H1 (cell line): ENCODE measurements around the gene ZWILCH. TPM values are rescaled to one million over a fixed set of nuclear protein-coding genes. Genes with fewer than 3 reads are reported as not detected.

Experiments used
- CTCF ChIA-PET: fragments of 300-600 bp; sonication (Branson Sonifier 250); formaldehyde crosslinking; loops from one replicate; lab custom pipeline; 2021; ENCODE audit not compliant: partially characterized antibody; lab: Charles Lee
- POLR2A ChIA-PET: fragments of 300-600 bp; sonication (Branson Sonifier 250); formaldehyde crosslinking; loops from one replicate; lab custom pipeline; 2021; ENCODE audit warnings: inconsistent platforms; ENCODE audit not compliant: partially characterized antibody; lab: Charles Lee
- DNase-seq, 2 experiments: peaks; one replicate each; pipeline versions ENCODE4 v3.0.0 to v3.0.0-alpha.2; 2010 to 2022; ENCODE audit warnings: low spot score in 2 of 2, low read depth in 1 of 2, mixed read lengths in 1 of 2
- FAIRE-seq: peaks from 2 replicates; lab custom pipeline; 2011; peaks lifted over from hg19 to GRCh38; lab: Jason Lieb, UNC
- H2AFZ ChIP-seq: 2 replicates; pipeline ENCODE4 v1.8.1; 2012; ENCODE audit warnings: low read length, inconsistent platforms
- H2AK5ac ChIP-seq: 2 replicates; pipeline ENCODE4 v1.6.1; 2013; ENCODE audit warnings: low read depth, low read length
- H2BK120ac ChIP-seq: replicated peaks from 2 replicates; pipeline ENCODE3; 2013; ENCODE audit warnings: low read depth, low read length, inconsistent platforms
- H2BK12ac ChIP-seq: 2 replicates; pipeline ENCODE4 v1.6.1; 2013; ENCODE audit warnings: low read depth, low read length
- H2BK15ac ChIP-seq: 2 replicates; pipeline ENCODE4 v1.6.1; 2013; ENCODE audit warnings: low read length
- H2BK20ac ChIP-seq: 2 replicates; pipeline ENCODE4 v1.6.1; 2013; ENCODE audit warnings: low read length
- H2BK5ac ChIP-seq: 2 replicates; pipeline ENCODE4 v1.6.1; 2013; ENCODE audit warnings: low read depth, low read length
- H3K14ac ChIP-seq: 2 replicates; pipeline ENCODE4 v1.6.1; 2013; ENCODE audit warnings: inconsistent platforms; ENCODE audit not compliant: insufficient read length
- H3K18ac ChIP-seq: 2 replicates; pipeline ENCODE4 v1.6.1; 2013; ENCODE audit warnings: low read length; ENCODE audit errors: extremely low read depth
- H3K23ac ChIP-seq: 2 replicates; pipeline ENCODE4 v1.6.1; 2013; ENCODE audit warnings: inconsistent platforms; ENCODE audit not compliant: insufficient read length
- H3K23me2 ChIP-seq: 2 replicates; pipeline ENCODE4 v1.6.1; 2013; ENCODE audit warnings: low read depth, low read length
- H3K27ac ChIP-seq: 2 replicates; pipeline ENCODE4 v1.6.1; 2011; ENCODE audit warnings: low read depth, low read length, inconsistent platforms
- H3K27me3 ChIP-seq, 4 experiments: replicated peaks in 1 of 4; 1 replicate in 1 of 4; 2 replicates in 3 of 4; pipeline versions ENCODE4 v1.6.1 to v1.8.1; 2011 to 2013; ENCODE audit warnings: low read length in 3 of 4, mild to moderate bottlenecking in 3 of 4, inconsistent platforms in 2 of 4, mixed read lengths in 2 of 4, moderate library complexity in 1 of 4; ENCODE audit not compliant: control insufficient read depth in 3 of 4, insufficient read depth in 3 of 4; ENCODE audit errors: extremely low read depth in 1 of 4
- H3K36me3 ChIP-seq, 4 experiments: 2 replicates each; pipeline versions ENCODE4 v1.6.1 to v1.8.1; 2011 to 2013; ENCODE audit warnings: mild to moderate bottlenecking in 4 of 4, low read length in 3 of 4, moderate library complexity in 2 of 4, control low read depth in 1 of 4, inconsistent platforms in 1 of 4; ENCODE audit not compliant: insufficient read depth in 4 of 4, control insufficient read depth in 2 of 4
- H3K4ac ChIP-seq: replicated peaks from 2 replicates; pipeline ENCODE3; 2013; ENCODE audit warnings: low read length, low read depth, mixed read lengths, inconsistent platforms; ENCODE audit not compliant: insufficient read length
- H3K4me1 ChIP-seq, 4 experiments: replicated peaks in 1 of 4; 1 replicate in 1 of 4; 2 replicates in 3 of 4; pipeline versions ENCODE4 v1.6.1 to v1.8.1; 2011 to 2013; ENCODE audit warnings: low read length in 3 of 4, inconsistent platforms in 2 of 4, mixed read lengths in 1 of 4; ENCODE audit not compliant: insufficient read depth in 4 of 4, control insufficient read depth in 3 of 4
- H3K4me2 ChIP-seq, 2 experiments: 2 replicates each; pipeline versions ENCODE4 v1.6.1 to v1.8.1; 2011 to 2013; ENCODE audit warnings: low read depth in 2 of 2, low read length in 2 of 2, control low read depth in 1 of 2, inconsistent platforms in 1 of 2, mild to moderate bottlenecking in 1 of 2; ENCODE audit not compliant: insufficient read depth in 1 of 2
- H3K4me3 ChIP-seq, 4 experiments: fragments of 200-600, 300-600 bp in 1 of 4; sonication (generic), shearing (Covaris generic), sonication (Bioruptor Twin) in 1 of 4; 2 replicates each; pipeline versions ENCODE4 v1.5.1 to v1.8.1; 2011 to 2016; ENCODE audit warnings: low read length in 4 of 4, low read depth in 3 of 4, control low read depth in 2 of 4, inconsistent platforms in 2 of 4, mild to moderate bottlenecking in 2 of 4, mixed read lengths in 1 of 4, moderate library complexity in 1 of 4; ENCODE audit not compliant: insufficient read depth in 2 of 4; ENCODE audit errors: extremely low read depth in 1 of 4
- H3K56ac ChIP-seq: replicated peaks from 2 replicates; pipeline ENCODE3; 2013; ENCODE audit warnings: low read depth, mild to moderate bottlenecking, mixed read lengths, low read length, inconsistent platforms; ENCODE audit not compliant: insufficient read length
- H3K79me1 ChIP-seq: 2 replicates; pipeline ENCODE4 v1.6.1; 2013; ENCODE audit warnings: low read depth, low read length, control low read depth
- H3K79me2 ChIP-seq, 2 experiments: 2 replicates each; pipeline versions ENCODE4 v1.6.1 to v1.8.1; 2012 to 2013; ENCODE audit warnings: low read length in 2 of 2, mild to moderate bottlenecking in 2 of 2, inconsistent platforms in 1 of 2; ENCODE audit not compliant: insufficient read depth in 2 of 2, control insufficient read depth in 1 of 2
- H3K9ac ChIP-seq, 4 experiments: replicated peaks in 1 of 4; 1 replicate in 1 of 4; 2 replicates in 3 of 4; pipeline versions ENCODE4 v1.6.1 to v1.8.1; 2011 to 2013; ENCODE audit warnings: low read depth in 3 of 4, low read length in 3 of 4, control low read depth in 2 of 4, mild to moderate bottlenecking in 2 of 4, moderate library complexity in 2 of 4, inconsistent platforms in 1 of 4; ENCODE audit errors: extremely low read depth in 1 of 4
- H3K9me3 ChIP-seq, 2 experiments: 2 replicates each; pipeline versions ENCODE4 v1.6.1 to v1.8.1; 2012 to 2013; ENCODE audit warnings: mild to moderate bottlenecking in 2 of 2, moderate library complexity in 2 of 2, control low read depth in 1 of 2, inconsistent platforms in 1 of 2, low read depth in 1 of 2, low read length in 1 of 2, mixed read lengths in 1 of 2; ENCODE audit not compliant: insufficient read depth in 2 of 2
- H4K20me1 ChIP-seq, 2 experiments: replicated peaks in 1 of 2; 2 replicates each; pipeline versions ENCODE3 to v1.8.1; 2011 to 2013; ENCODE audit warnings: inconsistent platforms in 2 of 2, low read length in 2 of 2, mild to moderate bottlenecking in 1 of 2; ENCODE audit not compliant: insufficient read depth in 2 of 2, control insufficient read depth in 1 of 2
- H4K5ac ChIP-seq: 2 replicates; pipeline ENCODE4 v1.6.1; 2013; ENCODE audit warnings: low read length, low read depth, mixed read lengths, inconsistent platforms; ENCODE audit not compliant: insufficient read length
- H4K8ac ChIP-seq: 2 replicates; pipeline ENCODE4 v1.8.0; 2013; ENCODE audit warnings: mild to moderate bottlenecking, moderate library complexity, low read length, inconsistent platforms; ENCODE audit not compliant: insufficient read depth; ENCODE audit errors: extremely low read depth
- H4K91ac ChIP-seq: replicated peaks from 2 replicates; pipeline ENCODE3; 2013; ENCODE audit warnings: low read length, mixed read lengths, inconsistent platforms; ENCODE audit not compliant: insufficient read length
- ASH2L ChIP-seq: fragments of 200-600, 300-600 bp; sonication (generic); IDR thresholded peaks from one replicate; pipeline ENCODE4 v1.7.1; 2017; ENCODE audit warnings: low read length
- RAD21 ChIP-seq, 2 experiments: IDR thresholded peaks in 1 of 2; conservative IDR thresholded peaks in 1 of 2; 2 replicates each; pipeline ENCODE4 v1.6.1; 2011; ENCODE audit warnings: low read depth in 2 of 2, low read length in 2 of 2, improper control_type of control experiment in 1 of 2, inconsistent platforms in 1 of 2, mild to moderate bottlenecking in 1 of 2, moderate library complexity in 1 of 2
- RBBP5 ChIP-seq: IDR thresholded peaks from 2 replicates; pipeline ENCODE4 v1.7.1; 2012; ENCODE audit warnings: low read depth, mild to moderate bottlenecking, inconsistent platforms, low read length, moderate library complexity, borderline replicate concordance
- RFX5 ChIP-seq: IDR thresholded peaks from 2 replicates; pipeline ENCODE4 v1.6.1; 2011; ENCODE audit warnings: low read depth, low read length, improper control_type of control experiment, borderline replicate concordance
- SAP30 ChIP-seq: fragments of 300-600 bp; sonication (generic); IDR thresholded peaks from 2 replicates; pipeline ENCODE4 v1.7.1; 2012; ENCODE audit warnings: low read length, moderate library complexity, mild to moderate bottlenecking, inconsistent platforms; ENCODE audit not compliant: insufficient read depth, insufficient replicate concordance
- ZNF274 ChIP-seq: IDR thresholded peaks from 2 replicates; pipeline ENCODE4 v1.7.0; 2012; ENCODE audit warnings: low read length, borderline replicate concordance; ENCODE audit errors: extremely low read depth
- polyA plus RNA-seq, 7 experiments: library from polyadenylated mRNA; depleted of rRNA in 3 of 7; stranded (reverse) in 5 of 7; unstranded in 2 of 7; fragments of >200 nt in 5 of 7; fragments of 200-250 nt in 2 of 7; gene quantifications; 1 replicate in 5 of 7; 2 replicates in 1 of 7; 4 replicates in 1 of 7; pipeline versions ENCODE4 v1.2.1 to v1.2.3, GENCODE V29; 2011 to 2013; ENCODE audit warnings: missing spikeins in 2 of 7, mixed read lengths in 2 of 7
- total RNA-seq: library from RNA; stranded (reverse); fragmentation: NEBNext Ultra II Directional; extraction: Animal tissue kit (Norgen Biotek cat#: 25700); gene quantifications from 2 replicates; pipeline ENCODE4 v1.2.1, GENCODE V29; 2021

The ZWILCH gene
- total and polyA plus RNA-seq, 2 of the 8 experiments (the other 6 are each of a cell fraction or from before 2014, with no cell fraction given): 18.1 to 61.5 TPM

DNA sequence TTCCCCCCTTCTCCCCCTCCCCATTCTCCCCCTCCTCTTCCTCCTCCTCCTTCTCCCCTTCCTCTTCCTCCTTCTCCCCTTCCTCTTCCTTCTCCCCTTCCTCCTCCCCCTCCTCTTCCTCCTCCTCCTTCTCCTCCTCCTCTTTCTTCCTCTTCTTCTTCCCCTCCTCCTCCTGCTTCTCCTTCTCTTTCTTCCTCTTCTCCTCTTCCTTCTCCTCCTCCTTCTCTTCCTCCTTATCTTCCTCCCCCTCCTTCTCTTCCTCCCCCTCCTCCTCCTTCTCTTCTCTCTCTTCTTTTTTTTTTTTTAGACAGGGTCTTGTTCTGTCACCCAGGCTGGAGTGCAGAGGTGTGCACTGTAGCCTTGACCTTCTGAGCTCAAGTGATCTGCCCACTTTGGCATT lies 81.9 kb downstream of the ZWILCH start:
- H3K79me1 ChIP-seq: no peaks in the 10 kb centered on the region
- no peaks in the 10 kb centered on the region for H4K20me1 ChIP-seq
- H3K18ac ChIP-seq: no peak overlapping the region
- TF ChIP-seq RBBP5: no peak
- no peak for TF ChIP-seq ASH2L
- no peak for TF ChIP-seq SAP30
- no peak for TF ChIP-seq ZNF274
- TF ChIP-seq RFX5: no peak
- no peak for TF ChIP-seq RAD21 (IDR thresholded peaks at IDR 0.05 in 1 of 2, conservative IDR thresholded peaks at IDR 0.05 in 1 of 2; ENCODE audit: low read depth in 2 of 2, low read length in 2 of 2)
- 0 out of 7 replicates have a peak, but pooled peaks cover 0 to 2% (median 0%) of the 10 kb centered on the region in 4 experiments for H3K27me3 ChIP-seq
- H2BK20ac ChIP-seq: no peak overlapping the region
- H3K4me2 ChIP-seq: no peak overlapping the region
- FAIRE-seq: no peak
- no peak overlapping the region for H3K56ac ChIP-seq
- no peaks in the 10 kb centered on the region for H3K79me2 ChIP-seq
- H3K9me3 ChIP-seq: no peaks in the 10 kb centered on the region
- H3K4me3 ChIP-seq: no peak overlapping the region
- no peak overlapping the region for H4K8ac ChIP-seq
- H2AK5ac ChIP-seq: no peak overlapping the region
- no peak overlapping the region for H2BK12ac ChIP-seq
- H3K27ac ChIP-seq: no peak overlapping the region
- no peak overlapping the region for H3K14ac ChIP-seq
- no peaks in the 10 kb centered on the region; the same call in 1 of the 2 replicates for H3K23me2 ChIP-seq
- H3K23ac ChIP-seq: no peak overlapping the region
- ChIA-PET POLR2A (no interaction called here), CTCF (interaction anchor here (0.9 to 3.7 kb wide), 8 partner anchors 9 to 275 kb away, joined by 3 to 31 read pairs (median 6); partner anchors contain the start of gene LCTL)
- no peak for DNase-seq
- no peak overlapping the region for H2BK5ac ChIP-seq
- no peaks in the 10 kb centered on the region for H3K36me3 ChIP-seq
- no peak overlapping the region for H2AFZ ChIP-seq
- H4K5ac ChIP-seq: no peak overlapping the region
- no peak overlapping the region for H4K91ac ChIP-seq
- no peak overlapping the region for H3K9ac ChIP-seq
- H3K4ac ChIP-seq: no peak overlapping the region
- H2BK15ac ChIP-seq: no peak overlapping the region; the same call in 1 of the 2 replicates
- peaks cover 0 to 5% (median 3%) of the 10 kb centered on the region in 4 experiments; a peak in 4 of 7 replicates for H3K4me1 ChIP-seq
- H2BK120ac ChIP-seq: no peak overlapping the region
